Upper lobe of left lung (tissue), 4 donors: ENCODE results near the gene AGBL4.

Experiments
- POLR2A ChIP-seq, 4 donors: fragments of 450-650 bp; IDR thresholded peaks; one replicate each; pipeline ENCODE4 v1.5.1; 2016 to 2017; ENCODE audit warnings: antibody characterized with exemption in 4 of 4, mild to moderate bottlenecking in 2 of 4
- POLR2AphosphoS5 ChIP-seq, 2 donors: sonication (generic); formaldehyde crosslinking; IDR thresholded peaks; one replicate each; pipeline ENCODE4 v1.5.1; 2017; ENCODE audit warnings: antibody characterized with exemption in 2 of 2
- TF ChIP-seq, protein P1 (sequence below), 6 experiments: fragments of 450-650 bp in 4 of 6; fragments of 200-600 bp in 2 of 6; sonication (generic) in 2 of 6; IDR thresholded peaks; one replicate each; pipeline ENCODE4 v1.5.1; 2016 to 2019; ENCODE audit warnings: antibody characterized with exemption in 6 of 6

DNA sequence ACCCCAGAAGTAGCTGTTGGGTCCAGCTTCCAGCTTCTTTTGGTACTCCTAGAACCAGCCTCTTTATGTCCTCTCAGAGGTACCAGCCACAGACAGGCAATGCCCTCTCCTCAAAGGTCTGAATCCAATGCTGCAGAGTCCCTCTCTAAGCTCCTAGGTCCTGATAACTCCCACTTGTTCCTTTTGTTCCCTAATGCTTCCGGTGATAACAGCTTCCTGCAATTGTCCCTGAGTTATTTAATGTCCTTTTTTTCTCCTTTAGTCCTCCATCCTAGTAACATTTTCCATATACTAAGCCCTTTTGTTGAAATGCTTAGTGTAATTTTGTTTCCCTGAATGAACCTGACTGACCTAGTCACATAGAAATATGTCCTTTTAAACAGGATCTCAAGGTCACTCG, 1045.3 kb downstream of the AGBL4 start:
- TF ChIP-seq, protein P1, sequence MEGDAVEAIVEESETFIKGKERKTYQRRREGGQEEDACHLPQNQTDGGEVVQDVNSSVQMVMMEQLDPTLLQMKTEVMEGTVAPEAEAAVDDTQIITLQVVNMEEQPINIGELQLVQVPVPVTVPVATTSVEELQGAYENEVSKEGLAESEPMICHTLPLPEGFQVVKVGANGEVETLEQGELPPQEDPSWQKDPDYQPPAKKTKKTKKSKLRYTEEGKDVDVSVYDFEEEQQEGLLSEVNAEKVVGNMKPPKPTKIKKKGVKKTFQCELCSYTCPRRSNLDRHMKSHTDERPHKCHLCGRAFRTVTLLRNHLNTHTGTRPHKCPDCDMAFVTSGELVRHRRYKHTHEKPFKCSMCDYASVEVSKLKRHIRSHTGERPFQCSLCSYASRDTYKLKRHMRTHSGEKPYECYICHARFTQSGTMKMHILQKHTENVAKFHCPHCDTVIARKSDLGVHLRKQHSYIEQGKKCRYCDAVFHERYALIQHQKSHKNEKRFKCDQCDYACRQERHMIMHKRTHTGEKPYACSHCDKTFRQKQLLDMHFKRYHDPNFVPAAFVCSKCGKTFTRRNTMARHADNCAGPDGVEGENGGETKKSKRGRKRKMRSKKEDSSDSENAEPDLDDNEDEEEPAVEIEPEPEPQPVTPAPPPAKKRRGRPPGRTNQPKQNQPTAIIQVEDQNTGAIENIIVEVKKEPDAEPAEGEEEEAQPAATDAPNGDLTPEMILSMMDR (IDR thresholded peaks at IDR 0.05): no peak
- TF ChIP-seq POLR2A (IDR thresholded peaks at IDR 0.05) (no peak), POLR2AphosphoS5 (IDR thresholded peaks at IDR 0.05) (no peak)
